NCI-H146 treated with DMSO at 0.1 percent for 48 hours (cell line): ENCODE results near the gene STAU1.
"Not testable (repeated sequence)": the region's sequence is repeated elsewhere in the genome, so short reads cannot be mapped to it uniquely, and the experiment has no call there.

Source experiments
- DNase-seq: peaks from one replicate; lab custom pipeline; 2025; ENCODE audit not compliant: unreplicated experiment; lab: John Stamatoyannopoulos, UW

Gene STAU1

GRCh38 chr20:49091104-49091503 is 97.0 kb downstream of the STAU1 start:
- DNase-seq: no peak

GRCh38 chr20:49082295-49082694 is 105.8 kb downstream of the STAU1 start:
- DNase-seq: not testable (repeated sequence)

DNA sequence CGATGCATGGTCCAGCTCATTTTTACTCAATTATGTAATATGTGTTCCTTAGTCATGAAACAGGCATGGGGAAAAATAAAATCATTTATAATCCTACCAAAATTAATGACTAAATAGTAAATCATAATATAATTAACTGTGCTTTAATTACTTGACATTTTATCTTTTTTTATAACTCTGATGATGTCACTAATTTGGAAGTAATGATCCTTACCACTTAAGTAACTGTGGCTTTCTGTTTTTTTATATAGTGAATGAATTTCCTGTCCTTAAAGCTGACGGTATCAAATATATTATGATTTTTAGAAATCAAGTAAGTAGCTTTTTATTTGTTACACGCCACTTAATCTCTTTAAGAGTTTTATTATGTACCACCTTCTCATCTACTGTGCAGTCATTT is 109.8 kb downstream of the STAU1 start:
- DNase-seq: no peak

- no peak for DNase-seq
Observed at GRCh38 chr20:49074521-49074920, 113.6 kb downstream of the STAU1 start.
